Measurements from ENCODE around the gene SMARCC2.

- TF ChIP-seq CTCF (IDR thresholded peaks at IDR 0.05) = peak; percentile 86
- no peak for TF ChIP-seq SIN3A (IDR thresholded peaks at IDR 0.05; ENCODE audit: borderline replicate concordance, insufficient read depth, low read depth, low read length)
- TF ChIP-seq REST (IDR thresholded peaks at IDR 0.05; ENCODE audit: insufficient read depth in 1 of 2, low read depth in 2 of 2, low read length in 1 of 2) = no peak
- TF ChIP-seq POLR2AphosphoS5 (IDR thresholded peaks at IDR 0.05; ENCODE audit: low read depth, low read length) = no peak
These were observed 17.3 kb upstream of the SMARCC2 start for GRCh38 chr12:56206452-56207166.

All from Panc1 (cell line).